RWPE1 (cell line): ENCODE results near the gene RHBDF1.

Experiments
- CTCF ChIA-PET: fragments of 350-600 bp; sonication (Branson Sonifier 250); formaldehyde crosslinking; extraction: SDS; loops from one replicate; lab custom pipeline; 2021; lab: Yijun Ruan, JAX
- POLR2A ChIA-PET: fragments of 400-600 bp; formaldehyde crosslinking; extraction: SDS; loops from one replicate; lab custom pipeline; 2020; ENCODE audit warnings: antibody characterized with exemption; ENCODE audit not compliant: low non-redundant PET; lab: Yijun Ruan, JAX
- DNase-seq: peaks from one replicate; pipeline ENCODE4 v3.0.0; 2012; ENCODE audit warnings: low spot score
- H3K27ac ChIP-seq: fragments of 450-650 bp; 2 replicates; pipeline ENCODE4 v1.5.1; 2017
- CTCF ChIP-seq: fragments of 450-650 bp; conservative IDR thresholded peaks from 2 replicates; pipeline ENCODE4 v1.5.1; 2017; ENCODE audit warnings: low read depth, mild to moderate bottlenecking

The RHBDF1 gene

DNA sequence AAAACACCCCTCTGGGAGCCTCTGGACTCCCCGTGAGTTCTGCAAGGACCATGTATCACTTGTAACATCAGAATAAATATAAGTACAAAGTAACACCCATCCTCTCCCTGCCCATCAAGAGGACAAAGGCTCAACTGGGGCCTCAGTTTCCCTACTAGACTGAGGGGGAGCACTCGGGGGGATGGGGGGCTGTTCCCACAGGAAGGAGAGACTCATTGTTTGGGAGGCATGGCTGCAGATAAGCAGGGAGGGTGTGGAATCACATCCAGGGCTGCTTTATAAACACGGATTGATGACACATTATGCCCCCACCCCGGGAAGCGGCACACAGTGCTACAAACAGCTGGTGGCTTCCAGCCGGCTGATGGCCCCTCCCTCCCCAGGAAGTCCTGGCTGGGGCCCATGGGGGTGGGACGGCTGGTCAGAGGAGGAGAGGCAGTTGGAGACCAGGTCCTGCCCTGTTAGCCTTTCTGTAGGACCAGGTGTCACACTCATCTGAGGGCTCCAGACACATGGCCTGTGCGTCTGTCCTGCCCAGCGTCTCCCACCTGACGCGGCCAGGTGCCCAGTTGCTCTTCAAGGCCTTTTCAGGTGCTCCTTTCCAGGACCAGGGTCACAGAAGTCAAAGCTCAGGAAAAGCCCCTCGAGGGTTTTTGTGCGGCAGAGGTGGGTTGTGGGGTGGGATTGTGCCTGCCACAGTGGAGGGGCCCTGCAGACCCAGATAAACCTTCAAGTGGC is 4.3 kb upstream of the RHBDF1 start:
- peak overlapping the region; percentile 91 for H3K27ac ChIP-seq
- peak; percentile 64 for DNase-seq
- ChIA-PET POLR2A (interaction anchor here (1.8 kb wide), 1 partner anchor 11 kb away, joined by 4 read pairs; no protein-coding TSS in a partner anchor), CTCF (interaction anchor here (1.1 to 2.7 kb wide), 2 partner anchors 10 to 11 kb away, joined by 3 to 14 read pairs; no protein-coding TSS in a partner anchor)
- TF ChIP-seq CTCF = no peak

GRCh38 chr16:75580-76501 is 3.4 kb upstream of the RHBDF1 start:
- POLR2A ChIA-PET = interaction anchor here (0.9 kb wide), 1 partner anchor 20 kb away, joined by 3 read pairs; no protein-coding TSS in a partner anchor
- H3K27ac ChIP-seq = peak overlapping the region; percentile 91
- CTCF ChIA-PET = interaction anchor here (1.1 to 2.7 kb wide), 3 partner anchors 10 to 21 kb away, joined by 3 to 14 read pairs (median 14); no protein-coding TSS in a partner anchor
- no peak for TF ChIP-seq CTCF
- peak; percentile 32 for DNase-seq

DNA sequence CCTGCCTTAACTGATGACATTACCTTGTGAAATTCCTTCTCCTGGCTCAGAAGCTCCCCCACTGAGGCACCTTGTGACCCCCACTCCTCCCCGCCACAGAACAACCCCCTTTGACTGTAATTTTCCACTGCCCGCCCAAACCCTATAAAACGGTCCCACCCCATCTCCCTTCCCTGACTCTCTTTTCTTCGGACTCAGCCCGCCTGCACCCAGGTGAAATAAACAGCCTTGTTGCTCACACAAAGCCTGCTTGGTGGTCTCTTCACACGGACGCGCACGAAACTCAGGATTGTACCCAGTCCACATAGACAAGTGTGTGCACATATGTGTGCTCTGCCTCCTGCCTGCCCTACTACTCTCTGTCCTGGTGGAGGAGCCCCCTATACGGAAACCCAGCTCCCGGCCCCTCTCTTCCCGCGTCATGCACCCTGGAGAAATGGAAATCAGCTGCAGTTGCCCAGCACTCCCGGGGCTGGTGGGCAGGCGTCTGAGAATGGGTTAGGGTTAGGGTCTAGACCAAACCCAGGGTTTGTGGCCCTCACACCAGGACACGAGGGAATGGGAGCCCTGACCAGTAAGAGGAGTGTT is 2.4 kb upstream of the RHBDF1 start:
- TF ChIP-seq CTCF = no peak
- H3K27ac ChIP-seq = peak overlapping the region; percentile 91
- ChIA-PET POLR2A (interaction anchor here (0.6 to 0.9 kb wide), 2 partner anchors 21 to 427 kb away, joined by 3 read pairs; no protein-coding TSS in a partner anchor), CTCF (interaction anchor here (0.5 to 2.7 kb wide), 4 partner anchors 9 to 637 kb away, joined by 3 to 14 read pairs (median 4); no protein-coding TSS in a partner anchor)
- no peak for DNase-seq

DNA sequence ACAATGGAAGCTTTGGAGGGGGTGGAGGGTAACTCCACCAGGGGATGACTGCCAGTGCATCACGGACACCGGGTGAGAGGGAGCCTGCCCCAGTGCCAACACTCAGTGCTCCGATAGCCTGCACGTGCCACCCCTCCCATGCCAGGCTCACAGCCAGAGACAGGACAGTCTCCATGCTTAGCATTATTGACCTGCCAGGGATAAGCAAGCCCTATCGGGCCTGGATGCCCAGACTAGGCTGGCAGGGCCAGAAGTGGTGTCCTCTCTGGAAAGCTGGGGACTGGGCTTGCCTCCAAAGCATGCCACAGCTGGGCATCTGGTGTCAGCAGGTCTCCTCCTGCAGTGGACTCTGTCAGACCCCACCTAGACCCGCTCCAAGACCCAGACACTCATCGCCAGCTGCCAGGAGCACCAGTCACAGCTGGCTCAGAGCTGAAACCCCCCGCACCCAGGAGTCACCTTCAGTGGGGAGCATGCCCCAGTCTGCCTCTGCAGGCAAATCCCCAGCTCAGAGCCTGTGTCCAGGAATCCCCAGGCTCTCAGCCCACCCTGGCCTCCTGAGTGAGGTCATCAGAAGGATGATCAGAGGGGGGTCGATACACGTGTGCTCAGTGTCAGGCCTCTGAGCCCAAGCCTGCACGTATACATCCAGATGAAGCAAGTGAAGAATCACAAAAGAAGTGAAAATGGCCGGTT is 1.8 kb upstream of the RHBDF1 start:
- ChIA-PET POLR2A (no interaction called here), CTCF (interaction anchor here (0.5 to 2.7 kb wide), 4 partner anchors 8 to 638 kb away, joined by 3 to 14 read pairs (median 4); no protein-coding TSS in a partner anchor)
- DNase-seq = no peak
- H3K27ac ChIP-seq = peak overlapping the region; percentile 91
- no peak for TF ChIP-seq CTCF

DNA sequence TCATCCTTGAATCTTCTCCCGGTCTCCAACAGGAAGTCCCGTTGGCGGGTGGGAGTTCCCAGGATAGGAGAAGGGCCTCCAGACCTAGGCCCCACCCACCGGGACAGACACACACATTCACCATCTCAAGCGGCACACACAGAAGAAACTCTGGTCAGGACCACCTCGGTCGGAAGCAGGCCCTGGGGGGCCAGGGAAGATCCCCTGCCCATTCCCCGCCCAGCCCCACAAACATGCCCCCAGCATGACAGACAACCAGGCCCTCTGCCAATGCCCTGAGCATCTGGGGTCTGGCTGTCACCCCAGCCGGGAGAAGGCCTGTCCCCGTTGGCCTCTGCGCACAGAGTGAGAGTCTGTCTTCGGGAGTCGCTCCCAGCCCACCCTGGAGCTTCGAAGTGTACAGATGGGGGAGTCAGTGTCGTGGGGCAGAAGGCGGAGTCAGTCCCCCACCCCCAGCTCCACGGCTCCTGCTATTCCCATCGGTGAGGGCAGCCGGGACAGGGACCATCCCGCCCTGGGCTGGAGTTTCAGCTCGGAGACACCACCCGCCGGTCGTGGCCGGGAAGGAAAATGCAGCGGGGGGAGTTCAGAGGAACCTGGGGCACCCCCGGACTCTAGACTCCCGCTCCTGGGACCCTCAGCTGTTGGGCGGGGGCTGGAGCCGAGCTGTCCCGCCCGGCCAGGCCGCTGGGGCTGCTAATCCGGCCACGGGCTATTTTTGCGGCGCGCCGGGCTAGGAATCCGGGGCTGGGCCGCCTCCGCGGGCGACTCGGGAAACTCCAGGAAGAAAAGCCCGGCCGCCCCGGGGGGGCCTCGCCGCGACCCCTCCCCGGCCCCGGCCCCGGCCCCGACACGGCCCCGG is 660 bp downstream of the RHBDF1 start:
- peak; percentile 96 for DNase-seq
- H3K27ac ChIP-seq = peak overlapping the region; percentile 91
- TF ChIP-seq CTCF = no peak
- ChIA-PET CTCF (interaction anchor here (2.0 kb wide), 1 partner anchor 25 kb away, joined by 13 read pairs; no protein-coding TSS in a partner anchor), POLR2A (interaction anchor here (0.6 kb wide), 1 partner anchor 612 kb away, joined by 3 read pairs; the partner anchor contains the start of gene JMJD8)
